ENCODE results near the gene CEP170B.

GRCh38 chr14:104818714-104819161 lies 46.3 kb upstream of the CEP170B start:
- TF ChIP-seq POLR2A (IDR thresholded peaks at IDR 0.05) = no peak
- no peak for TF ChIP-seq CTCF (IDR thresholded peaks at IDR 0.05)
